HG03469 (cell line): Measurements from ENCODE around the gene IFT172.

Experiments
- ATAC-seq: cut with Tn5 transposase; IDR thresholded peaks from one replicate; pipeline ENCODE4 v1.9.1; 2021; ENCODE audit warnings: mild to moderate bottlenecking, moderate library complexity, moderate number of reproducible peaks; ENCODE audit not compliant: unreplicated experiment

IFT172 gene

DNA sequence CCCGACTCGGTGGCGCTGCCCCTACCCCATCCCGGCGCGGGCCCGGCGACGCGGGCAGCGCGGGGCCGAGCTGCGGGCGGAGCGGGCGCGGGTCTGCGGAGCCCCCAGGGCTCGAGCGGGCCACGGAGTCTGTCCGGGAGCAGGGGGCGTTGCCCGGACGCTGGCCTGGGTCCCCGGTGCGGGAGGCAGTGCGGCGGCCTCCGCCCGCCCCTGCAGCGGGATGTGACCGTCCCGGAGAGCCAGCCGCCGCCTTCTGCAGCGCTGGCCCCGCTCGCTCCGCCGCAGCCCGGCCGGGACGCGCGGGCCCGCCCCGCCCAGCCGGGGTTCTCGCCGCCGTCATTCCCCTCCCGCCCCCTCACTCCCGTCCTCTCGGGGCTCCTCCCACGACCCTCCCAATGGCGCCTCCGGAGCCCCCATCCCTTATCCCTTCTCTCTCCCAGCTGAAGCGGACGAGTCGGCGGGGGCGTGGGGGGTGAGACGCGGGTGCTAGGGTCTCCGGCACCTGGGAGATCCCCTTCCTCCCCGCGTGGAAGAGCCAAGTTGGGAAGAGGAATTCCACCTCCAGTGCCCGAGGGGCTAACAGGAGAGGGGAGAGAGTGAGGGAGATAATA lies 5.5 kb upstream of the IFT172 start, which contains the start of gene FNDC4:
Gene FNDC4 (minus strand): TSS at position 257 of the 611 bp plus-strand sequence. CDS start 521 bp downstream, outside the sequence.
- no peak for ATAC-seq

DNA sequence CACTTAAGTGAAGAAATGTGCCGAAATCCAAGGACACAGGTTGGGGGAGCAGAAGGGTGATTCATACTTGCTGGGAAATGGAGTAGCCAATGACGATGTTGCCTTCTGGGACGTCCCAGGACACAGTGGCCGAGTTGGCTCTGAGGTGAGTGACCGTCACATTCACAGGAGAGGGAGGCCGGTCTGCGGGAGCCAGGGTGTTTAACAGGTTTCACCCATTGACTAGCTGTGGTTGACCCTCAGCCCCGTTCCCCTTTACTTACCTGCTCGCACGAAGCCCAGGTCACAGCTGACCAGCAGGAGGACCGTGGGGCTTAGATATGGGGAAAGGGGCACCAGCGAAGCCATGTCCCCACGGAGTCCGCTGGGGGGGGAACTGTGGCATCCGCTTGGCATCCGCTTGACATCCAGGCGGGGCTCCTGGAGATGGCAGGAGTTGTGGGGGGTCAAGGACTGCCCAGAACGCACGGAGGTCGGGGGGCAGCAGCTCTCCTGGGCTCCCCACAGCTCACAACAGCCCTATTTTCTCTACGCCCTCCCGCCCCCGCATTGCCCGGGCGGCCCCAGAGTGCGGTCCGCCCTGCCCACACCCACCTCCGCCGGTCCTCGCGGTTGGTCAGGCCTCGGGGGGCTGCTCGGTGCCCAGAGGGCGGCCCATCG lies 4.9 kb upstream of the IFT172 start:
- no peak for ATAC-seq

DNA sequence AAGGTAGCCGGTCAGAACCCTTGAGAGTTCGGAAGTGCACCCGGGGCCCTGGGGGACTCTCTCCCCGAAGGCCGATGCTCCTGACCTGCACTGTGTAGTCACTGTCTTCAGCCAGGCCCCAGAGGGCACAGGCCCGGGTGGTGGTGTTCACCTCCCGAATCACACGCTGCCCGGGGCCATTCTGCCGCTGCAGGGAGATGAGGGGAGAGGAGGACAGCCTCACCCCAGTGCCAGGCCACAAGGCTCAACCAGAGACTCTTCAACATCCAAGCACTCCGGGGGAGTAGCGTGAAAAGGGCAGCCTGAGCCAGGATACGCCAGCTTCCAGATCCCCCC lies 4.4 kb upstream of the IFT172 start:
- ATAC-seq = no peak

DNA sequence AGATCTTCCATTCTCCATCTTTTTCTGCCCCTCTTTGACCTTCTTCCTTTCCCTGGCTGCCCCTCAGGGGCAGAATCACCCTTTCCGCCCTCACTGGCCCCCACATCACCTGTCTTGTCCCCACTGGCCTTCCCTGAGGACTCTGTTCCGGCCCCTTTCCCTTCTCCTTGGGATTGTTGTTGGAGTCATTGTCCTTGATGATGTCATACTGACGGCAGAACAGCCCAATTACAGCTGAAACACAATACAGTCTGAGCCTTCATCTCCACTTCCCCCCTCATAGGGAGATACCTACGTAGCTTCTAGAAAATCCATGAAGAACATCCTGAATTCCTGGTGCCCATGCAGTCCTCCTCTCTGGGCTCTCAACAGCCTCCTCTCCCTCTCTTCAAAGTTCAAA lies 3.0 kb upstream of the IFT172 start:
- no peak for ATAC-seq

DNA sequence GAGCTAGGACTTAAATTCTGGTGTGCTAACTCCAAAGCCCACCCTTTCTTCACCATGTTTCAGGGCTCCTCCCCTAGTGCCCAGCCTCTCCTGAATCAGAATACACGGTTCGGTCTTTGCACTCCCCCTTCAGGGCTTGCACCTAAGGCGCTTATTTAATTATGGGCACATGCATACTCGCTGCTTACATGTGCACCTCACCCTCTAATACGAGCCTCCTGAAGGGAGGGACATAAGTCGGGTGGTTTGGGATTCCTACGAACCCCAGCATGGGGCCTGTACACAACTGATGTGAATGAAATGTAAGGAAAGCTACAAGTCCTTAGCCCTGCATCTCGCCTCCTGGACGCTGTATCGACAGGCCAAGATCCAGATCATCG lies 435 bp downstream of the IFT172 start:
- no peak for ATAC-seq

DNA sequence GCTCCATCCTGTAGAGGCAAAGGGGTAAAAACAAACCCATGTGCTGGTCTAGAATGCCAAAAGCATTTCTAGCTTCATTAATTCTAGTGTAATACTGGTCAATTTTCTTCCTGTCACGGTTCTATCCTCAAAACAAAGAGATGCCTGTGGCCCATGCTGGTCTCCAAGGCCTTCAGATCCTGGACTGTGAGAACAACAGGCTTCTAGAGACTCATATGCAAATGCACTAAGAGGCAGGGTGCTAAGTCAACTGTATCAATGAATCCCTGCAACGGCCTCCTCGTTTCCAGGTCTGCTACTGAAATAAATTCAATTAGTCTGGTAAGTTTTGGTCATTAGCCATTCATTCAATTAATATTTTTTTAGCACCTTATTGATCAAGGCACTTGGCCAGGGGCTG lies 4.0 kb downstream of the IFT172 start:
- no peak for ATAC-seq

DNA sequence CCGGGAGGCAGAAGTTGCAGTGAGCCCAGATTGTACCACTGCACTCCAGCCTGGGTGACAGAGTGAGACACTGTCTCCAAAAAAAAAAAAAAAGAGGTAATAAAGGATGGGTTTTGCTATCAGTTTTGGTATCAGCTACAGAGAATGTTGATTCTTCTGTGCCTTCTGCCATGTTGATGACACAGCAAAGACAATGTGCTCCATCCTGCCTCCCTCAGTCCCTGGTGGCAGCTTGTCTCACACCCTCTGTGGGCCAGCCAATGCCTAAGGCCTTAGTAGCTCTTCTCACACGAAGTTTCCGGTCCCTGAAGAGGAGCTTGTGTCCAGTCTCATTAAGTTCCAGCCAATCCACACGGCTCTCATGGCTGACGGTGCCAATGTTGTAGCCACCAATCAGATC lies 17.6 kb downstream of the IFT172 start:
- no peak for ATAC-seq

DNA sequence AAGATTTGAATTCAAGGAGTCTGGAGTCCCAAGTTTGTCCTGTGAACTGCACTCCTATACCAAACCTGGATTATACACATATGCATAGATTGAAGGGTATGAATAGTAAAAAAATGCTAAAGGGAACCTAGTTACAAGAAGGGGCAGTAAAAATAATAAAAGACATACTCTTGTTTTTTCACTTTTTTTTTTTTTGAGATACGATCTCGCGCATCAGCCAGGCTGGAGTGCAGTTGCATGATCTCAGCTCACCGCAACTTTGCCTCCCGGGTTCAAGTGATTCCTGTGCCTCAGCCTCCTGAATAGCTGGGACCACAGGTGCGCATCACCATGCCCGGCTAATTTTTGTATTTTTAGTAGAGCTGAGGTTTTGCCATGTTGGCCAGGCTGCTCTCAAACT lies 25.1 kb downstream of the IFT172 start:
- ATAC-seq = no peak

DNA sequence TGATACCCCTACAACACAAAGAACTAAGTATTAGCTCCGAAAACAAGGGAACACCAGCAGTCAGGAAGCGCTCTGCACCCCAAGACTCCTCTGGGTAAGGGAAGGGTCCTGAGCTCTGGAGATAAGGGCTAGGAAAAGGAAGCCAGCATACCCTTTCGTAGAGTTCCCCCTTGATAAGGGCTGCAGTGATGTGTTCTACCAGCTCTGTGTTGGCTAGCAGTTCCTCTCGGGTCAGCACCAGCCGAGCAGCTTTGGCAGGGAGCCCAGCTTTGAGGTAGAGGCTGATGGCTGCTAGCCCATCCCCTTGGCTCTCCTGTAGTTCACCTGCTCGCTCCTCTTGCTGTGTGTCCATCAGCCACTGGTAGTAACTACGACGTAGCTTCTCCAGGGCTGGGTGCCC lies 28.4 kb downstream of the IFT172 start:
- ATAC-seq = no peak

DNA sequence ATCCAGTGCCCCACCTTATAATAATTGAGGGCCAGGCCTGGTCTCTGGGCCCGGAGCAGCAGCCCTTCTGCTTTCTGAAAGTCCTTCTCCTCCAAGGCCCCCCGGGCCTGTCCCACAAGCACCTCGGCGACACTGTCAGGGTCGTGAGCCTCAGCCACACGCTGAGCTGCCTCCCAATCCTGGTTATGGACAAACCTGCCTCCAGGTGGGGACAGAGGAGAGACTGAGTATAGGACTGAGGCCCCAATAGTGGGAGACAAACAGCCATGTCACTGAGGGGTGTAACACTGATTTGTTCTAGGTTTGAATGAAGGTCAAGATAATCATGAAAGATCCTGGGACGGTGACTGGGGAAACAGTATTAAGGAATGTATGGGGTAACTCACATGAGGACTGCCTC lies 35.6 kb downstream of the IFT172 start:
- ATAC-seq = no peak

DNA sequence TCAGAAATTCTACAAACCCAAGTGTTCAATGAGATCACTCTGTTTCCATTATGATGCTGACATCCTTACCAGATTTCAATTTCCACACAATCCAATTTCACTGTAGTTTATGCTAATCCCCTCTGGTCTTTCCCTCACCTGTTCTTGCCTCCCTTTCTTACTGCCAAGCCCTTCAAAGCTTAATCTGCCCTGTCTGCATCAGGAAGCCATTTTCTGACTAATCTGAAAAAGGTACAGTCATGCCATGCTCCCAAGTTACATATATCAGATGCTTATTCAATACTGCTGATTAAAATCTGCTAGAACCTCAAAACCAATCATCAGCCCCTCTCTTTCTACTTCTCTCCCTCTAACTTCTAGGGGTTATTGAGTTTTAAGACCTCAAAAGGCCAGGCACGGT lies 38.4 kb downstream of the IFT172 start:
- no peak for ATAC-seq

DNA sequence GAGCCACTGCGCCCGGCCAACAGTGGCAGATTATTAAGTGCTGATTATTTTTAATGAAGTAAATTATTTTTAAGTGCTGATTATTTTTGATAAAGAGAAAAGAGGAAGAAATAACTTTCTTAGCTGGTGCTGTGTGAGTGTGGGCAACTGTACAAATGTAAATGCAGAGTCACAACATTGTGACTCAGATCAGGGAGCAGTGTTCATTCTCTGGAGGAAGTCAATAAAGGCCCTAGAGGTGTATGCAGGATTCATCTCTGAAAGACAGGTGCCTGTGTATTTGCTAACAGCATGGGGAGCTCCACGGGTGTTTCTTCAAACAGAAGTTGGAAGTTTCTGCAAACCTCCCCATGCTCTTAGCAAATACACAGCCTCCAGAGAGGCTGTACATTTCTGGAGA lies 41.2 kb downstream of the IFT172 start:
- ATAC-seq = no peak

DNA sequence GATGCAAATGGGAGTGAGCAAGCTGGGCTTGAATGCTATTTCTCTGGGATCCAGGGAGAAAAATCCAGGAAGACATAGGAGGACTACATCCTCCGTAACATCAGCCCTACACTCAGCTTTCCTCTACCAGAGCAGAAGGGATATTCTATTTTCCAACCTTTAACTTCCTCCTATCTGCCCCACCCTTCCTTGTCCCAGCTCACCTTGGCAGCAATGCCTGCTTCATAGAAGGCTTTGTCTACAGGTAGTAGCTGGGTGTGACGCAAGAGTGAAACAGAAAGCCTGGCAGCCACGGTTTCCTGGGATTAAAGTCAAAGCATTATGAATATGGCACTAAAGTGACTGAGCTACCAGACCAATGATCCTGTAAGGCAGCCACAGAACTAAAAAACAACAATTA lies 43.5 kb downstream of the IFT172 start:
- no peak for ATAC-seq

DNA sequence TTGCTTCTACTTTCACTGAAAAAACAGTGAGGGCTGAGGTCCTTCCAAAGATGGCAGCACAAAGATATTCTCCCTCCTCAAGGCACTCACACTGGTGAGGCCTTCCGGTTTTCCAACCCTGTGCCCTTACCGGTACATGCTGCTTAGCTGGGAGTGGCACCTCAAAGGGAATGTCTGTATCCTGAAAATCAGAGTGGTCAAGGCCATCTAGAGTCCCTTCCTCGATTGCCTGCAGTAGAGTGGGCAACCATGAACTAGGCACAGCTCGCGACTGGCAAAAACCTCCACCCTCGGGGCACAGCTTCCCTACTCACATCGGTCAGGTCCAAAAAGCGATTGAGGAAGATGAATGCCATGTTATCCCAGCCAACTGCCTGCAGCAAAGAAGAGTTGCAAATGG lies 43.9 kb downstream of the IFT172 start:
- ATAC-seq = no peak

DNA sequence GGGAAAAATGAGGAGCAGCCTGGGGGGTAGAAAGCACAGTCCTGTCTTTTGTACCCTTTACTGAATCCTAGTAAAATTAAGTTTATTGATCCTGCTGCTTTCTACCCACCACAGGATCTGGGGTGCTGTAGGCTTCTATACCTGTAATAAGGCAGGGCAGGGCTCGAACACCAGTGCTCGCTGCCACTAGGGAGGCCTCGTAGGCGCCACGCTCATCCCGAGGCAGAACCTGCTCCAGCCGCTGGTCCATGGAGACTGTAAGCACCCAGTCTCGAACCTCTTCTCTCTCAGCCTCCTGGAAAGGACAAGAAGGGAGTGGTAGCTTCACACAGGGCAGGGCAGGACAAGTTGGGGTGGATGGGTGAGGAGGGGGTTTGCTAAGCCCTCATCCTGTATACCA lies 44.4 kb downstream of the IFT172 start:
- ATAC-seq = no peak

DNA sequence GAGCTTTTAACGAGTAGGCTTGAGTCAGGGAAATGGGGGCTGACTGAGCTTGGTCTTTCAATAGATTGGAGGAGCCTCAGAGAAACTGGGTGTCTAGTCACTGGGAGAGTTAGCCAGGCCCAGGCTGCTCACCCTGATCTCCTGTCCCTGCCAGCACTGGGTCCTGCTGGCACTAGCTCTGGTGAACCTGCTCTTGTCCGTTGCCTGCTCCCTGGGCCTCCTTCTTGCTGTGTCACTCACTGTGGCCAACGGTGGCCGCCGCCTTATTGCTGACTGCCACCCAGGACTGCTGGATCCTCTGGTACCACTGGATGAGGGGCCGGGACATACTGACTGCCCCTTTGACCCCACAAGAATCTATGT lies 46.6 kb downstream of the IFT172 start:
- ATAC-seq = no peak

DNA sequence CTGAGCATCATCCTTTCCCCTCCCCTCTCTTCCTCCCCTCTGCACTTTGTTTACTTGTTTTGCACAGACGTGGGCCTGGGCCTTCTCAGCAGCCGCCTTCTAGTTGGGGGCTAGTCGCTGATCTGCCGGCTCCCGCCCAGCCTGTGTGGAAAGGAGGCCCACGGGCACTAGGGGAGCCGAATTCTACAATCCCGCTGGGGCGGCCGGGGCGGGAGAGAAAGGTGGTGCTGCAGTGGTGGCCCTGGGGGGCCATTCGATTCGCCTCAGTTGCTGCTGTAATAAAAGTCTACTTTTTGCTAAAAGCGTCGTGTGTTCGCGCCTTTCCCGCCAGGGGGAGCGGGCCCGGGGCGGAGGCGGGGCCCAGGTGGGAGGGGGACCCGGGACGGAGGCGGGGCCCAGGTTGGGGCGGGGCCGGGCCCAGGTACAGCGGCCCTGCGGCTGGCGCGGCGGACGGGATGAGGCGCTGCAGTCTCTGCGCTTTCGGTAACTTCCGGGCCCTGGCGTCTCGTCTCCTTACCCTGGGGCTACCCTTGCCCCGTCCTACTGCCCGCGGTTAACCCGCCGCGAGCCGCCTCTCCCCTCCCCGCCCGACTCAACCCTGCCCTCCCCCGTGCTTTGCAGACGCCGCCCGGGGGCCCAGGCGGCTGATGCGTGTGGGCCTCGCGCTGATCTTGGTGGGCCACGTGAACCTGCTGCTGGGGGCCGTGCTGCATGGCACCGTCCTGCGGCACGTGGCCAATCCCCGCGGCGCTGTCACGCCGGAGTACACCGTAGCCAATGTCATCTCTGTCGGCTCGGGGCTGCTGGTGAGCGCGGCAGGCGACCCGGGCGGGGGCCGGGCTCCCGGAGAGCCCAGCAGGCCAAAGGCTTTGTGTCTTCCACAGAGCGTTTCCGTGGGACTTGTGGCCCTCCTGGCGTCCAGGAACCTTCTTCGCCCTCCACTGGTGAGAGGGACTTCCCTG lies 47.3 kb downstream of the IFT172 start, which contains the start of gene KRTCAP3:
Gene KRTCAP3 (plus strand): TSS at position 424 of the 962 bp plus-strand sequence. CDS start 32 bp downstream, at position 456.
- no peak for ATAC-seq

DNA sequence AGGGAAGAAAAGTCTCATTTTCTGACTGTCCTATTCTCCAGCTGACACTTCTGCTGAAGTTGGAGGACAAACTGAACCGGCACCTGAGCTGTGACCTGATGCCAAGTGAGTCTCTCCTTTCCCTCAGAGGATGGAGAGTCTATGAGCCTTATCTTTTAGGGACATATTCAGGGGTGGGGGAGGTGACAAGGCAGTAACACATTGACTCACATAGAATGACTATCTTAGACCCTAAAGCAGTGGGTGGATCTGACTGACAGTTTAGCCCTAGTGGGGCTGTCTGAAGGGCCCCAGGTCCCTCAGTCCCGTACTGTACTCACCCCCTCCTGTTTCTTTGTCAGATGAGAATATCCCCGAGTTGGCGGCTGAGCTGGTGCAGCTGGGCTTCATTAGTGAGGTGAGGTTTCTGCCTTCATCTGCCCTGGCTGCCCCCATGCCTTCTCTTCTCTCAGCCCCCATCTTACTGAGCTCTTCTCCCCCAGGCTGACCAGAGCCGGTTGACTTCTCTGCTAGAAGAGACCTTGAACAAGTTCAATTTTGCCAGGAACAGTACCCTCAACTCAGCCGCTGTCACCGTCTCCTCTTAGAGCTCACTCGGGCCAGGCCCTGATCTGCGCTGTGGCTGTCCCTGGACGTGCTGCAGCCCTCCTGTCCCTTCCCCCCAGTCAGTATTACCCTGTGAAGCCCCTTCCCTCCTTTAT lies 48.2 kb downstream of the IFT172 start:
- no peak for ATAC-seq

DNA sequence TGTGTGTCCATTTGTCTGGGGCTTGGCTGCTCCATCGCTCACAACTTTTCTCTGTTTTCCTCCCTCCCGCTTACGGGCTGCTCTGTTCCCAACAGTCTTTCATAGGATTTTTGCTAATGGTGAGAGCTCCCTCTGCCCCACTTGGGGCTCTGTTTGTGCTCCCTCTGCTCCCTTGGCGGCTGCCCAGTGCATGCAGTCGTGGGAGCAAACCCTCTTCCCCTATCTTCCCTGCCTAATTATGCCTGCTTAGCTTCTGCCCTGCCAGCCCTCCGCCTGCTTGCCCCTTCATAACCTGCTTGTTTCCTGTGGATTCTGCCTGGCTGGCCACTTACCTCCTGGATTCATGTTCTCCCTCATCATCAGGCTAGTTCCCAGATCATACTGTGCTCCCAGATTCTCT lies 53.9 kb downstream of the IFT172 start:
- ATAC-seq = no peak

DNA sequence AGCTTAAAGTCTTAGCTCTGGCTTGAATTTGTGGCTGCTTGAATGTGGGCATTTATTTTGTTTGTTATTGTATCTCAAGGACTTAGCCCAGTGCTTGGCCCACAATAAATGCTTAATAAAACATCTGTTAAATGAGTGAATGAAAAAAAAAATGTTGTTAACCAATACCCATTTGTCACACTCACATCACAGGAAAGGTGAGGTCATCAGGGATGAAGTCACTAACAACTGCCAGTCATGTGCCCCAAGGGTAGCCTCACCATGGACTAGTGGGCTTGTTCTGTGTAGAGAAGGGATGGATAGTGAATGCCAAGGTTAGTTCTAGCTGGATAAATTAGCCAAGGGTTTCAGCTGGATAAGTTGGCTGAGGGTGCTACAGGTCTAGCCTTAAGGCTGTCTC lies 58.1 kb downstream of the IFT172 start:
- no peak for ATAC-seq

DNA sequence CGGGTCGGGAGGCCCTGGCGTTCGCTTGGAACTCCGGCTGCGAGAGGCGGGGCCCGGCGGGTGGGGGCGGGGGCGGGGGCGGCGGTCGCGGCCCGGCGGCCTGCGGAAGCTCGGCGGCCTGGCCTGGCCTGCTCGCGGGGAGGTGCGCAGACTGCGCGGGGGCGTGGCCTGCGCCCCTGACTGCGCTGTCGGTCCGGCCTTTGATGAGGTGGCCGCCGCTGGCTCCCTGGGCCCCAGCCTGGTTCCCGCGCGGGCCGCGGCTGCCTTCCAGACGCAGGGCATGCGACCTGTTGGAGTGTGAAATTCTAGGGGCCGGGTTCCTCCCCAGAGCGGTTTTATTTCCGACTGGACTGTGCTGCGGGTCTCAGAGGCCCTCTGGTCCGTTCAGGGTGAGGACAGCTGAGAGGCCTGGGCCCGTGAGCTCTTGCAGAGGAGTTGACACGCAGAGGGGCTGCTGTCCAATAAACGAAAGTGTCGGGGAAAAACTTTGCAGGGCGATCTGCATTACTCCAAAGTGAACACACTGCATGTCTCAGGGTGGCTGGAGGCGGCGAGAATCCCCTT lies 60.5 kb downstream of the IFT172 start:
- ATAC-seq = peak; percentile 55
